Activated naive CD8-positive, alpha-beta T cell treated with anti-CD3 and anti-CD28 coated beads, Interleukin-2, amount 10 ng/mL, durations not matched to agents 7 days and 5 days (primary cell): ENCODE results near the gene CDC42BPB. TPM values are rescaled to one million over a fixed set of nuclear protein-coding genes. Genes with fewer than 3 reads are reported as not detected.

Experiments
- ATAC-seq: fragments of 150-1000 bp; cut with Tn5 transposase; one replicate; pipeline ENCODE4 v1.10.0; 2021; ENCODE audit warnings: low read depth, moderate library complexity
- POLR2A ChIA-PET: fragments of 350-600 bp; sonication (Branson Sonifier 250); formaldehyde crosslinking; loops from one replicate; lab custom pipeline; 2021; ENCODE audit warnings: antibody characterized with exemption; lab: Charles Lee
- DNase-seq: peaks from one replicate; pipeline ENCODE4 v3.0.0; 2021
- H3K27ac Mint-ChIP-seq: one replicate; pipeline ENCODE4 v1.8.0; 2022; ENCODE audit warnings: mild to moderate bottlenecking, mixed read lengths
- H3K27me3 Mint-ChIP-seq: one replicate; pipeline ENCODE4 v1.8.0; 2022; ENCODE audit warnings: mild to moderate bottlenecking, moderate library complexity, mixed read lengths
- H3K36me3 Mint-ChIP-seq: one replicate; pipeline ENCODE4 v1.8.0; 2021; ENCODE audit warnings: mild to moderate bottlenecking, mixed read lengths
- H3K4me1 Mint-ChIP-seq: one replicate; pipeline ENCODE4 v1.8.0; 2021; ENCODE audit warnings: mixed read lengths
- H3K4me3 Mint-ChIP-seq: one replicate; pipeline ENCODE4 v1.8.0; 2022; ENCODE audit warnings: mild to moderate bottlenecking, moderate library complexity, mixed read lengths
- H3K9me3 Mint-ChIP-seq: one replicate; pipeline ENCODE4 v1.8.0; 2021; ENCODE audit warnings: mixed read lengths
- total RNA-seq, 2 experiments: library from RNA; stranded (reverse); gene quantifications; one replicate each; pipeline ENCODE4 v1.2.3, GENCODE V29; 2021

Gene CDC42BPB
- total RNA-seq, 2 experiments from 2014 or later, result 1.1 TPM

GRCh38 chr14:102954081-102954789 is 103.1 kb downstream of the CDC42BPB start:
- POLR2A ChIA-PET, result no interaction called here
- Mint-ChIP-seq H3K36me3 (no peaks in the 10 kb centered on the region), H3K4me3 (no peak overlapping the region), H3K27me3 (no peaks in the 10 kb centered on the region), H3K4me1 (peaks cover 4% of the 10 kb centered on the region), H3K27ac (no peak overlapping the region), H3K9me3 (no peaks in the 10 kb centered on the region)
- DNase-seq, result no peak
- no peak for ATAC-seq

- no peak for DNase-seq
- H3K36me3 Mint-ChIP-seq, result no peaks in the 10 kb centered on the region
- peaks cover 10% of the 10 kb centered on the region for H3K4me1 Mint-ChIP-seq
- H3K4me3 Mint-ChIP-seq, result no peak overlapping the region
- no peaks in the 10 kb centered on the region for H3K27me3 Mint-ChIP-seq
- no peaks in the 10 kb centered on the region for H3K9me3 Mint-ChIP-seq
- no peak for ATAC-seq
- POLR2A ChIA-PET, result no interaction called here
- no peak overlapping the region for H3K27ac Mint-ChIP-seq
Measured at GRCh38 chr14:102953100-102953499, 104.2 kb downstream of the CDC42BPB start.

- ATAC-seq (no peak), DNase-seq (no peak)
- Mint-ChIP-seq H3K4me1 (peaks cover 11% of the 10 kb centered on the region), H3K36me3 (no peaks in the 10 kb centered on the region), H3K9me3 (no peaks in the 10 kb centered on the region), H3K27me3 (no peaks in the 10 kb centered on the region), H3K27ac (no peak overlapping the region), H3K4me3 (no peak overlapping the region)
- POLR2A ChIA-PET, result no interaction called here
Measured at GRCh38 chr14:102952276-102952675, 105.1 kb downstream of the CDC42BPB start.

GRCh38 chr14:102951799-102952198 is 105.5 kb downstream of the CDC42BPB start:
- Mint-ChIP-seq H3K27me3 (no peaks in the 10 kb centered on the region), H3K9me3 (no peaks in the 10 kb centered on the region), H3K4me3 (no peak overlapping the region), H3K4me1 (peaks cover 15% of the 10 kb centered on the region), H3K27ac (no peak overlapping the region), H3K36me3 (no peaks in the 10 kb centered on the region)
- POLR2A ChIA-PET, result no interaction called here
- ATAC-seq, result no peak
- no peak for DNase-seq

GRCh38 chr14:102951034-102951433 is 106.3 kb downstream of the CDC42BPB start:
- H3K36me3 Mint-ChIP-seq, result no peaks in the 10 kb centered on the region
- no peaks in the 10 kb centered on the region for H3K9me3 Mint-ChIP-seq
- ATAC-seq, result no peak
- H3K4me1 Mint-ChIP-seq, result peaks cover 19% of the 10 kb centered on the region
- no peak overlapping the region for H3K4me3 Mint-ChIP-seq
- DNase-seq, result no peak
- no peaks in the 10 kb centered on the region for H3K27me3 Mint-ChIP-seq
- H3K27ac Mint-ChIP-seq, result no peak overlapping the region
- POLR2A ChIA-PET, result no interaction called here

- Mint-ChIP-seq H3K4me1 (peaks cover 19% of the 10 kb centered on the region), H3K27me3 (no peaks in the 10 kb centered on the region), H3K36me3 (no peaks in the 10 kb centered on the region), H3K4me3 (no peak overlapping the region), H3K27ac (peak overlapping the region; percentile 86), H3K9me3 (no peaks in the 10 kb centered on the region)
- no peak for DNase-seq
- no peak for ATAC-seq
- POLR2A ChIA-PET, result interaction anchor here (0.8 kb wide), 1 partner anchor 15 kb away, joined by 5 read pairs; no protein-coding TSS in a partner anchor
Measured at GRCh38 chr14:102949801-102950451, 107.4 kb downstream of the CDC42BPB start.

- H3K9me3 Mint-ChIP-seq, result no peaks in the 10 kb centered on the region
Measured at GRCh38 chr14:102949062-102949800, 108.1 kb downstream of the CDC42BPB start.

GRCh38 chr14:102948698-102949061 is 108.7 kb downstream of the CDC42BPB start:
- Mint-ChIP-seq H3K9me3 (no peaks in the 10 kb centered on the region), H3K27ac (peak overlapping the region; percentile 86), H3K4me1 (peaks cover 19% of the 10 kb centered on the region), H3K36me3 (no peaks in the 10 kb centered on the region), H3K4me3 (peak overlapping the region; percentile 43), H3K27me3 (no peaks in the 10 kb centered on the region)
- ATAC-seq (no peak), DNase-seq (no peak)
- POLR2A ChIA-PET, result interaction anchor here (0.7 kb wide), 1 partner anchor 48 kb away, joined by 3 read pairs; no protein-coding TSS in a partner anchor

More at GRCh38 chr14:102949062-102949800, 108.1 kb downstream of the CDC42BPB start:
- Mint-ChIP-seq H3K27me3 (no peaks in the 10 kb centered on the region), H3K4me3 (peak overlapping the region; percentile 43), H3K27ac (peak overlapping the region; percentile 86), H3K4me1 (peaks cover 19% of the 10 kb centered on the region), H3K36me3 (no peaks in the 10 kb centered on the region)
- DNase-seq (peak; percentile 63), ATAC-seq (peak; percentile 91)
- POLR2A ChIA-PET, result interaction anchor here (0.7 to 0.8 kb wide), 2 partner anchors 14 to 48 kb away, joined by 3 to 5 read pairs; no protein-coding TSS in a partner anchor

GRCh38 chr14:102947321-102948103 is 109.8 kb downstream of the CDC42BPB start:
- DNase-seq, result no peak
- H3K27ac Mint-ChIP-seq, result peak overlapping the region; percentile 79
- no peaks in the 10 kb centered on the region for H3K27me3 Mint-ChIP-seq
- no peak for ATAC-seq
- POLR2A ChIA-PET, result interaction anchor here (1.5 kb wide), 1 partner anchor 173 kb away, joined by 3 read pairs; no protein-coding TSS in a partner anchor
- H3K36me3 Mint-ChIP-seq, result no peaks in the 10 kb centered on the region
- H3K9me3 Mint-ChIP-seq, result no peaks in the 10 kb centered on the region
- H3K4me1 Mint-ChIP-seq, result peaks cover 19% of the 10 kb centered on the region
- H3K4me3 Mint-ChIP-seq, result no peak overlapping the region

- no peak overlapping the region for H3K27ac Mint-ChIP-seq
- no peak for DNase-seq
- no peaks in the 10 kb centered on the region for H3K9me3 Mint-ChIP-seq
- H3K36me3 Mint-ChIP-seq, result no peaks in the 10 kb centered on the region
- H3K4me3 Mint-ChIP-seq, result no peak overlapping the region
- no peaks in the 10 kb centered on the region for H3K27me3 Mint-ChIP-seq
- peaks cover 19% of the 10 kb centered on the region for H3K4me1 Mint-ChIP-seq
- ATAC-seq, result no peak
- POLR2A ChIA-PET, result no interaction called here
Measured at GRCh38 chr14:102945346-102946130, 111.8 kb downstream of the CDC42BPB start.

- POLR2A ChIA-PET, result interaction anchor here (0.5 kb wide), 1 partner anchor 638 kb away, joined by 6 read pairs; no protein-coding TSS in a partner anchor
- ATAC-seq, result no peak
- H3K36me3 Mint-ChIP-seq, result no peaks in the 10 kb centered on the region
- no peak overlapping the region for H3K4me3 Mint-ChIP-seq
- H3K4me1 Mint-ChIP-seq, result peaks cover 19% of the 10 kb centered on the region
- no peaks in the 10 kb centered on the region for H3K27me3 Mint-ChIP-seq
- H3K9me3 Mint-ChIP-seq, result no peaks in the 10 kb centered on the region
- DNase-seq, result no peak
- peak overlapping the region; percentile 42 for H3K27ac Mint-ChIP-seq
Measured at GRCh38 chr14:102944448-102945330, 112.7 kb downstream of the CDC42BPB start.
